ENCODE results near the gene PRM1. TPM values are rescaled to one million over a fixed set of nuclear protein-coding genes. Genes with fewer than 3 reads are reported as not detected.

Gene PRM1
- total and polyA plus RNA-seq, 2 of the 13 experiments (the other 11 are each of a cell fraction or from before 2014, with no cell fraction given) = not detected

DNA sequence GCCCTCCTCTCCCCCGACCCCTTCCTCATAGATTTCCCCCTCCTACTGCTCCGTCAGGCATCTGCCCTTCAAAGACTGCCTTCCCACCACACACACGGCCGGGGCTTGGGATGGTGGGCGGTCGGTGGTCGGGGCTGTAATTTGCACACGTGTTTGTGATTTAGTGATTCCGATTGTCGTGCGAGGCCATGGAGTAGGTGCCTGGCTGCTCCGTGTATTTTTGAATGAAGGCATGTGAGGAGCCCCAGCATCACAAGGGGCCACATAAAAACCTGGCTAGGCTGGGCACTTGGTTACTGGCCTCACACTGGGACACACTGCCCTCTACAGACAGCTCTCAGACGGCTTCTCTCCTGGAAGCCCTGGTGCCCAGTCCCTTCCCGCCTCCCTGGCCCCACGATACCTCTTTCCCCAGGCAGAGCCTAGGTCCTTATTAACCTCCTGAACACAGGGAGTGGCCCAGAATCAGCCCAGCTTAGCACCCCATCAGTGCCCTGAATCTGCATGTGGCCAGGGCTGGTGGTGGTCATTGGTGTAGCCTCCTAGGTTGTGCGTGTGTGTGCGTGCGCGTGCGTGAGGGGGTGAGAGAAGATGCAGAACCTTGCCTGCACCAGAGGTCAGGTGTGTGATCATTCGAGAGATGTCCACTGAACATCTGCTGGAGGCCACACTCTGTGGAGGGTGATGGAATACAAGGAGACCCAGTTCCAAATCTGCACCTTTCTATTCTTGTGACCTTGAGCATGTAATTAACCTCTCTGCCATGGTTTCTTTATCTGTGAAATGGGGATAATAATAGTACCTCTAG, 23.8 kb downstream of the PRM1 start (continued):
- TF ChIP-seq, protein P1, sequence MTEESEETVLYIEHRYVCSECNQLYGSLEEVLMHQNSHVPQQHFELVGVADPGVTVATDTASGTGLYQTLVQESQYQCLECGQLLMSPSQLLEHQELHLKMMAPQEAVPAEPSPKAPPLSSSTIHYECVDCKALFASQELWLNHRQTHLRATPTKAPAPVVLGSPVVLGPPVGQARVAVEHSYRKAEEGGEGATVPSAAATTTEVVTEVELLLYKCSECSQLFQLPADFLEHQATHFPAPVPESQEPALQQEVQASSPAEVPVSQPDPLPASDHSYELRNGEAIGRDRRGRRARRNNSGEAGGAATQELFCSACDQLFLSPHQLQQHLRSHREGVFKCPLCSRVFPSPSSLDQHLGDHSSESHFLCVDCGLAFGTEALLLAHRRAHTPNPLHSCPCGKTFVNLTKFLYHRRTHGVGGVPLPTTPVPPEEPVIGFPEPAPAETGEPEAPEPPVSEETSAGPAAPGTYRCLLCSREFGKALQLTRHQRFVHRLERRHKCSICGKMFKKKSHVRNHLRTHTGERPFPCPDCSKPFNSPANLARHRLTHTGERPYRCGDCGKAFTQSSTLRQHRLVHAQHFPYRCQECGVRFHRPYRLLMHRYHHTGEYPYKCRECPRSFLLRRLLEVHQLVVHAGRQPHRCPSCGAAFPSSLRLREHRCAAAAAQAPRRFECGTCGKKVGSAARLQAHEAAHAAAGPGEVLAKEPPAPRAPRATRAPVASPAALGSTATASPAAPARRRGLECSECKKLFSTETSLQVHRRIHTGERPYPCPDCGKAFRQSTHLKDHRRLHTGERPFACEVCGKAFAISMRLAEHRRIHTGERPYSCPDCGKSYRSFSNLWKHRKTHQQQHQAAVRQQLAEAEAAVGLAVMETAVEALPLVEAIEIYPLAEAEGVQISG (CRISPR knock-in tag; IDR thresholded peaks at IDR 0.05) = peak; percentile 79
- TF ChIP-seq LCORL (IDR thresholded peaks at IDR 0.05) = no peak
- TF ChIP-seq LCORL (CRISPR knock-in tag; IDR thresholded peaks at IDR 0.05) = peak; percentile 97
- TF ChIP-seq, protein P2, sequence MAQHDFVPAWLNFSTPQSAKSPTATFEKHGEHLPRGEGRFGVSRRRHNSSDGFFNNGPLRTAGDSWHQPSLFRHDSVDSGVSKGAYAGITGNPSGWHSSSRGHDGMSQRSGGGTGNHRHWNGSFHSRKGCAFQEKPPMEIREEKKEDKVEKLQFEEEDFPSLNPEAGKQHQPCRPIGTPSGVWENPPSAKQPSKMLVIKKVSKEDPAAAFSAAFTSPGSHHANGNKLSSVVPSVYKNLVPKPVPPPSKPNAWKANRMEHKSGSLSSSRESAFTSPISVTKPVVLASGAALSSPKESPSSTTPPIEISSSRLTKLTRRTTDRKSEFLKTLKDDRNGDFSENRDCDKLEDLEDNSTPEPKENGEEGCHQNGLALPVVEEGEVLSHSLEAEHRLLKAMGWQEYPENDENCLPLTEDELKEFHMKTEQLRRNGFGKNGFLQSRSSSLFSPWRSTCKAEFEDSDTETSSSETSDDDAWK (CRISPR knock-in tag; IDR thresholded peaks at IDR 0.05) = no peak
- peak; percentile 83 for TF ChIP-seq ZBTB7A (CRISPR knock-in tag; IDR thresholded peaks at IDR 0.05)
- TF ChIP-seq, protein P3, sequence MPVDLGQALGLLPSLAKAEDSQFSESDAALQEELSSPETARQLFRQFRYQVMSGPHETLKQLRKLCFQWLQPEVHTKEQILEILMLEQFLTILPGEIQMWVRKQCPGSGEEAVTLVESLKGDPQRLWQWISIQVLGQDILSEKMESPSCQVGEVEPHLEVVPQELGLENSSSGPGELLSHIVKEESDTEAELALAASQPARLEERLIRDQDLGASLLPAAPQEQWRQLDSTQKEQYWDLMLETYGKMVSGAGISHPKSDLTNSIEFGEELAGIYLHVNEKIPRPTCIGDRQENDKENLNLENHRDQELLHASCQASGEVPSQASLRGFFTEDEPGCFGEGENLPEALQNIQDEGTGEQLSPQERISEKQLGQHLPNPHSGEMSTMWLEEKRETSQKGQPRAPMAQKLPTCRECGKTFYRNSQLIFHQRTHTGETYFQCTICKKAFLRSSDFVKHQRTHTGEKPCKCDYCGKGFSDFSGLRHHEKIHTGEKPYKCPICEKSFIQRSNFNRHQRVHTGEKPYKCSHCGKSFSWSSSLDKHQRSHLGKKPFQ (CRISPR knock-in tag; IDR thresholded peaks at IDR 0.05; ENCODE audit: insufficient replicate concordance) = peak; percentile 84
- peak; percentile 73 for TF ChIP-seq ZMYM4 (CRISPR knock-in tag; IDR thresholded peaks at IDR 0.05)
- TF ChIP-seq ZNF678 (CRISPR knock-in tag; IDR thresholded peaks at IDR 0.05) = peak; percentile 71; the same call in 1 of the 2 replicates
- TF ChIP-seq FIP1L1 (IDR thresholded peaks at IDR 0.05; ENCODE audit: borderline replicate concordance, insufficient read depth, low read depth, low read length) = 0 out of 2 replicates have a peak, but pooled peaks have one; percentile 8
- TF ChIP-seq ZC3H13 (CRISPR knock-in tag; IDR thresholded peaks at IDR 0.05) = peak; percentile 89
- TF ChIP-seq FOXJ3 (CRISPR knock-in tag; IDR thresholded peaks at IDR 0.05; ENCODE audit: borderline replicate concordance) = 0 out of 2 replicates have a peak, but pooled peaks have one; percentile 63
- peak; percentile 93; the same call in 1 of the 2 replicates for TF ChIP-seq ZSCAN21 (CRISPR knock-in tag; IDR thresholded peaks at IDR 0.05; ENCODE audit: borderline replicate concordance)
- TF ChIP-seq NCOA2 (CRISPR knock-in tag; IDR thresholded peaks at IDR 0.05) = no peak
- TF ChIP-seq SRSF1 (optimal IDR thresholded peaks at IDR 0.05; ENCODE audit: low read depth, low read length) = peak; percentile 79
- peak; percentile 76; the same call in 1 of the 2 replicates for TF ChIP-seq ZNF225 (CRISPR knock-in tag; IDR thresholded peaks at IDR 0.05)
- TF ChIP-seq ELF3 (CRISPR knock-in tag; IDR thresholded peaks at IDR 0.05) = peak; percentile 49; the same call in 1 of the 2 replicates
- peak; percentile 55 for TF ChIP-seq FOSL2 (CRISPR knock-in tag; IDR thresholded peaks at IDR 0.05)
